OCI-LY7 (cell line): ENCODE measurements around the gene BMERB1. TPM values are rescaled to one million over a fixed set of nuclear protein-coding genes. Genes with fewer than 3 reads are reported as not detected.
"Not testable (repeated sequence)": the region's sequence is repeated elsewhere in the genome, so short reads cannot be mapped to it uniquely, and the experiment has no call there.

Experiments used
- BruUV-seq: library from RNA; stranded (reverse); fragments of 400-500 nt; replicated peaks from 2 replicates; lab custom pipeline; 2021; lab: Mats Ljungman, UMichigan
- CTCF ChIA-PET: fragments of 300-600 bp; sonication (Branson Sonifier 250); formaldehyde crosslinking; loops from one replicate; lab custom pipeline; 2022; ENCODE audit warnings: antibody characterized with exemption; ENCODE audit not compliant: unreplicated experiment; lab: Charles Lee
- POLR2A ChIA-PET: fragments of 300-600 bp; sonication (Branson Sonifier 250); formaldehyde crosslinking; loops from one replicate; lab custom pipeline; 2022; ENCODE audit warnings: antibody characterized with exemption; lab: Charles Lee
- DNase-seq: peaks from one replicate; pipeline ENCODE4 v3.0.0-alpha.2; 2015; ENCODE audit warnings: low spot score
- H2AFZ ChIP-seq: fragments of 200-600 bp; sonication (generic), shearing (Covaris generic); 2 replicates; pipeline ENCODE4 v1.6.1; 2014; ENCODE audit warnings: mild to moderate bottlenecking, antibody characterized with exemption, low read length, moderate library complexity
- H3K27ac ChIP-seq: fragments of 200-600 bp; sonication (generic); 2 replicates; pipeline ENCODE4 v1.5.1; 2014; ENCODE audit warnings: mixed run types, low read depth, mild to moderate bottlenecking, moderate library complexity, low read length, inconsistent platforms; ENCODE audit not compliant: poor library complexity, severe bottlenecking
- H3K36me3 ChIP-seq: fragments of 200-600 bp; sonication (generic); 2 replicates; pipeline ENCODE4 v1.6.1; 2014; ENCODE audit warnings: mild to moderate bottlenecking, antibody characterized with exemption, low read length, moderate library complexity, mixed read lengths; ENCODE audit not compliant: insufficient read depth
- H3K4me1 ChIP-seq: fragments of 200-600 bp; sonication (generic); 2 replicates; pipeline ENCODE4 v1.5.1; 2014; ENCODE audit warnings: mild to moderate bottlenecking, low read length; ENCODE audit not compliant: insufficient read depth, poor library complexity, severe bottlenecking
- H3K4me2 ChIP-seq: fragments of 200-600 bp; sonication (generic); 2 replicates; pipeline ENCODE4 v1.6.1; 2014; ENCODE audit warnings: mild to moderate bottlenecking, low read length
- H3K4me3 ChIP-seq: fragments of 200-600 bp; sonication (generic); 2 replicates; pipeline ENCODE4 v1.5.1; 2014; ENCODE audit warnings: mild to moderate bottlenecking, low read depth, low read length; ENCODE audit not compliant: poor library complexity, severe bottlenecking
- H3K79me2 ChIP-seq: fragments of 200-600 bp; sonication (generic); 2 replicates; pipeline ENCODE4 v1.6.1; 2016; ENCODE audit warnings: low read depth, mild to moderate bottlenecking, low read length, moderate library complexity, mixed read lengths; ENCODE audit not compliant: insufficient read depth
- H3K9me2 ChIP-seq: fragments of 200-600 bp; sonication (generic); 2 replicates; pipeline ENCODE4 v1.6.1; 2016; ENCODE audit warnings: mild to moderate bottlenecking, low read length, mixed read lengths; ENCODE audit not compliant: insufficient read depth
- H3K9me3 ChIP-seq: fragments of 200-600 bp; sonication (generic); 2 replicates; pipeline ENCODE4 v1.6.1; 2014; ENCODE audit warnings: mild to moderate bottlenecking, mixed run types, low read length, mixed read lengths
- H4K20me1 ChIP-seq: fragments of 200-600 bp; sonication (generic); 2 replicates; pipeline ENCODE4 v1.6.1; 2014; ENCODE audit warnings: mild to moderate bottlenecking, antibody characterized with exemption, low read length, moderate library complexity, mixed read lengths; ENCODE audit not compliant: insufficient read depth
- EZH2phosphoT487 ChIP-seq: fragments of 200-600 bp; sonication (generic); IDR thresholded peaks from 2 replicates; pipeline ENCODE4 v1.6.1; 2018; ENCODE audit warnings: low read depth, borderline replicate concordance, mild to moderate bottlenecking, mixed run types, antibody characterized with exemption, low read length, moderate library complexity, mixed read lengths
- intact Hi-C: fragments of 100-400 bp; cut with micrococcal nuclease; formaldehyde crosslinking; loops from one replicate; pipeline ENCODE4 v1.10.0; 2022; ENCODE audit not compliant: unreplicated experiment
- total RNA-seq, 2 experiments: library from RNA; depleted of rRNA in 1 of 2; stranded (reverse); fragments of >200 nt in 1 of 2; shearing (Covaris generic) in 1 of 2; gene quantifications; 2 replicates each; pipeline ENCODE4 v1.2.3, GENCODE V29; 2014 to 2022
- TF ChIP-seq, protein P1 (sequence below): fragments of 200-600 bp; sonication (generic); conservative IDR thresholded peaks from 2 replicates; pipeline ENCODE4 v1.5.1; 2014; ENCODE audit warnings: mild to moderate bottlenecking, antibody characterized with exemption, low read length, moderate library complexity, mixed read lengths

The BMERB1 gene
- total RNA-seq, 2 experiments from 2014 or later: not detected

DNA sequence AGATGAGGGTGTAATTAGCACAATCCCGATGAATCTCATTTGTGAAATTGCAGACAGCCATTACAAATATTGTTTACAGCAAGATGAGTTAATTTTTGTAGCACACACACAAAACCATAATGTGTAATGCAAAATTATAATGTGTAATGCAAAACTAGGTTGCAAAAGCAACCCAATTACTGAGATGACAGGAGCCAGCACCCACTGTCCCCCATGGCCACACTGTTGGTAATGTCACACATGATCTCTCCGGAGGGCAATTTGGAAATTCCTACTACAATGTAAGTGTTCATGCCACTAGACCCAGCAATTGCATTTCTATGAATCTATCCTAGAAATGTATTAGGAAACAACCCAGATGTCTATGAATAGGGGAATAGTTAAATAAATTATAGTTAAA lies 131.7 kb downstream of the BMERB1 start:
- Histone ChIP-seq H3K4me1 (peaks cover 9% of the 10 kb centered on the region), H3K9me2 (no peaks in the 10 kb centered on the region), H3K4me3 (no peak overlapping the region), H3K36me3 (no peaks in the 10 kb centered on the region), H3K79me2 (no peaks in the 10 kb centered on the region), H4K20me1 (no peaks in the 10 kb centered on the region), H2AFZ (no peak overlapping the region), H3K9me3 (no peaks in the 10 kb centered on the region), H3K27ac (no peak overlapping the region), H3K4me2 (no peak overlapping the region)
- intact Hi-C loops: no loop called here
- no peak for TF ChIP-seq EZH2phosphoT487
- TF ChIP-seq, protein P1, sequence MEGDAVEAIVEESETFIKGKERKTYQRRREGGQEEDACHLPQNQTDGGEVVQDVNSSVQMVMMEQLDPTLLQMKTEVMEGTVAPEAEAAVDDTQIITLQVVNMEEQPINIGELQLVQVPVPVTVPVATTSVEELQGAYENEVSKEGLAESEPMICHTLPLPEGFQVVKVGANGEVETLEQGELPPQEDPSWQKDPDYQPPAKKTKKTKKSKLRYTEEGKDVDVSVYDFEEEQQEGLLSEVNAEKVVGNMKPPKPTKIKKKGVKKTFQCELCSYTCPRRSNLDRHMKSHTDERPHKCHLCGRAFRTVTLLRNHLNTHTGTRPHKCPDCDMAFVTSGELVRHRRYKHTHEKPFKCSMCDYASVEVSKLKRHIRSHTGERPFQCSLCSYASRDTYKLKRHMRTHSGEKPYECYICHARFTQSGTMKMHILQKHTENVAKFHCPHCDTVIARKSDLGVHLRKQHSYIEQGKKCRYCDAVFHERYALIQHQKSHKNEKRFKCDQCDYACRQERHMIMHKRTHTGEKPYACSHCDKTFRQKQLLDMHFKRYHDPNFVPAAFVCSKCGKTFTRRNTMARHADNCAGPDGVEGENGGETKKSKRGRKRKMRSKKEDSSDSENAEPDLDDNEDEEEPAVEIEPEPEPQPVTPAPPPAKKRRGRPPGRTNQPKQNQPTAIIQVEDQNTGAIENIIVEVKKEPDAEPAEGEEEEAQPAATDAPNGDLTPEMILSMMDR: no peak
- POLR2A ChIA-PET: interaction anchor here (0.6 kb wide), 1 partner anchor 1363 kb away, joined by 3 read pairs; no protein-coding TSS in a partner anchor
- CTCF ChIA-PET: no interaction called here
- DNase-seq: no peak
- no TSS peak for BruUV-seq

DNA sequence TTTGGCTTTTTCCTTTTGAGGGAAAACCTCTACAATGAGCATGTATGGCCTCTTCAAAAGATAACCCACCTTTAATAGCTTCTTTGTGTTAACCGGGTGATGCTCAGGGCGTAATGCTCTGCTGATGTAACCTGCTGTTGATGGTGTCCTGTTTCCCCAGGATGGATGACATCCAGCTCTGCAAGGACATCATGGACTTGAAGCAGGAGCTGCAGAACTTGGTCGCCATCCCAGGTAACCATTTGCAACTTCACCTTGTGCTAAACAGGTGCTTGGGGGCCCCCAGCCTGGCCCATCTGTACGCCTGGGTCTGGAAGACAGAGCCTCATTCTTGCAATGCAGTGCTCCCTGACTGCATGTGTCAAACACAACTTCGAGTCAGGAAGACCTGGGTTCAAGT lies 133.4 kb downstream of the BMERB1 start:
- H3K79me2 ChIP-seq: no peaks in the 10 kb centered on the region
- no peak overlapping the region for H2AFZ ChIP-seq
- no peaks in the 10 kb centered on the region for H4K20me1 ChIP-seq
- no peak overlapping the region for H3K4me2 ChIP-seq
- H3K9me2 ChIP-seq: no peaks in the 10 kb centered on the region
- CTCF ChIA-PET: no interaction called here
- TF ChIP-seq EZH2phosphoT487: no peak
- TF ChIP-seq, protein P1: no peak
- BruUV-seq: no TSS peak
- POLR2A ChIA-PET: no interaction called here
- H3K9me3 ChIP-seq: no peaks in the 10 kb centered on the region
- no peak overlapping the region for H3K4me3 ChIP-seq
- intact Hi-C loops: no loop called here
- no peak for DNase-seq
- no peak overlapping the region for H3K27ac ChIP-seq
- H3K36me3 ChIP-seq: no peaks in the 10 kb centered on the region
- H3K4me1 ChIP-seq: peaks cover 9% of the 10 kb centered on the region

- CTCF ChIA-PET: not testable (repeated sequence)
These were observed 136.3 kb downstream of the BMERB1 start for GRCh38 chr16:15570666-15571065.

More at GRCh38 chr16:15570666-15571065, 136.3 kb downstream of the BMERB1 start:
- H3K79me2 ChIP-seq, BruUV-seq, H3K9me3 ChIP-seq, H2AFZ ChIP-seq, H3K36me3 ChIP-seq, intact Hi-C loops, H3K4me1 ChIP-seq, H3K27ac ChIP-seq, DNase-seq, H3K4me3 ChIP-seq, H3K4me2 ChIP-seq, H3K9me2 ChIP-seq, H4K20me1 ChIP-seq: not testable (repeated sequence)
- POLR2A ChIA-PET: interaction anchor here (0.6 kb wide), 1 partner anchor 557 kb away, joined by 6 read pairs; no protein-coding TSS in a partner anchor
